Measurements from ENCODE around the gene FOXN3.

DNA sequence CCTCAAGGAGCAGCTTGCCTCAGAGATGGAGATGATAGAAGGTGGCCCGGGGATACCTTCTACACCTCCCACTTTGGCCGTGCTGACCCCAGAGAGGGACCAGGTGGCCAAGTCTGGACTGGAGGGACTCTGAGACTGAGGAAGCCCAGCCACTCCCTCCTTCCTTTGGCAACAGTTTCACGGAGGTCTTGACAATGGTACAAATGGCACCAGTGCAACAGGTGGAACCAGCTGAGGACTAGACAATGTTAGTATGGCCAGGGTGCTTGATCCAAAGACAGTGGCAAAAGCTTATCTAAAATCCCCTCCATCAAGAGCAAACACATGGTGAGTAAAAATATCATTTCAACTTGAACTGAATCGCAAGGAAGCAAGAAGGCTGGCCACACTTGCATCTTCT lies 117.4 kb downstream of the FOXN3 start:
- TF ChIP-seq, protein P1, sequence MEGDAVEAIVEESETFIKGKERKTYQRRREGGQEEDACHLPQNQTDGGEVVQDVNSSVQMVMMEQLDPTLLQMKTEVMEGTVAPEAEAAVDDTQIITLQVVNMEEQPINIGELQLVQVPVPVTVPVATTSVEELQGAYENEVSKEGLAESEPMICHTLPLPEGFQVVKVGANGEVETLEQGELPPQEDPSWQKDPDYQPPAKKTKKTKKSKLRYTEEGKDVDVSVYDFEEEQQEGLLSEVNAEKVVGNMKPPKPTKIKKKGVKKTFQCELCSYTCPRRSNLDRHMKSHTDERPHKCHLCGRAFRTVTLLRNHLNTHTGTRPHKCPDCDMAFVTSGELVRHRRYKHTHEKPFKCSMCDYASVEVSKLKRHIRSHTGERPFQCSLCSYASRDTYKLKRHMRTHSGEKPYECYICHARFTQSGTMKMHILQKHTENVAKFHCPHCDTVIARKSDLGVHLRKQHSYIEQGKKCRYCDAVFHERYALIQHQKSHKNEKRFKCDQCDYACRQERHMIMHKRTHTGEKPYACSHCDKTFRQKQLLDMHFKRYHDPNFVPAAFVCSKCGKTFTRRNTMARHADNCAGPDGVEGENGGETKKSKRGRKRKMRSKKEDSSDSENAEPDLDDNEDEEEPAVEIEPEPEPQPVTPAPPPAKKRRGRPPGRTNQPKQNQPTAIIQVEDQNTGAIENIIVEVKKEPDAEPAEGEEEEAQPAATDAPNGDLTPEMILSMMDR (IDR thresholded peaks at IDR 0.05; ENCODE audit: extremely low read depth in 1 of 2, insufficient read depth in 1 of 2, low read depth in 1 of 2, low read length in 2 of 2): no peak
- TF ChIP-seq, protein P2, sequence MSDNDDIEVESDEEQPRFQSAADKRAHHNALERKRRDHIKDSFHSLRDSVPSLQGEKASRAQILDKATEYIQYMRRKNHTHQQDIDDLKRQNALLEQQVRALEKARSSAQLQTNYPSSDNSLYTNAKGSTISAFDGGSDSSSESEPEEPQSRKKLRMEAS (IDR thresholded peaks at IDR 0.05; ENCODE audit: insufficient read depth, insufficient read length): no peak
- no peak for TF ChIP-seq POLR2AphosphoS5 (IDR thresholded peaks at IDR 0.05; ENCODE audit: insufficient read depth, low read depth, low read length)
- TF ChIP-seq POLR2A (IDR thresholded peaks at IDR 0.05; ENCODE audit: low read depth, low read length): no peak
- TF ChIP-seq FOS (IDR thresholded peaks at IDR 0.05; ENCODE audit: borderline replicate concordance, insufficient read depth, low read length): no peak
